Hepatocyte (in vitro differentiated cells): ENCODE measurements around the gene ENTHD1.

ENCODE experiments used
- CTCF ChIP-seq: fragments of 200-600 bp; sonication (generic); IDR thresholded peaks from 2 replicates; pipeline ENCODE4 v1.5.1; 2016; ENCODE audit warnings: antibody characterized with exemption, mild to moderate bottlenecking; ENCODE audit not compliant: poor library complexity
- EZH2 ChIP-seq: fragments of 200-600 bp; sonication (generic); IDR thresholded peaks from 2 replicates; pipeline ENCODE4 v1.6.1; 2016; ENCODE audit warnings: antibody characterized with exemption, mild to moderate bottlenecking, borderline replicate concordance
- EZH2phosphoT487 ChIP-seq: fragments of 200-600 bp; sonication (generic); IDR thresholded peaks from one replicate; pipeline ENCODE4 v1.6.1; 2018; ENCODE audit warnings: antibody characterized with exemption, mild to moderate bottlenecking, low read depth, moderate library complexity; ENCODE audit not compliant: unreplicated experiment, severe bottlenecking

GRCh38 chr22:39938509-39939111 is 45.0 kb upstream of the ENTHD1 start:
- TF ChIP-seq CTCF (no peak), EZH2 (no peak), EZH2phosphoT487 (no peak)
